Activated CD4-positive, alpha-beta T cell treated with anti-CD3 and anti-CD28 coated beads, Interleukin-10, Interleukin-2, amounts not matched to agents 100 ng/mL and 50 ng/mL, durations not matched to agents 16 hours and 8 hours (primary cell): ENCODE results near the gene RNF222.
"Not testable (repeated sequence)": the region's sequence is repeated elsewhere in the genome, so short reads cannot be mapped to it uniquely, and the experiment has no call there.

Experiments used
- DNase-seq: peaks from one replicate; pipeline ENCODE4 v3.0.0-alpha.2; 2020

The RNF222 gene

GRCh38 chr17:8410883-8411238 lies 13.2 kb upstream of the RNF222 start:
- no peak for DNase-seq

GRCh38 chr17:8409966-8410882 lies 12.6 kb upstream of the RNF222 start:
- DNase-seq, result peak; percentile 77

- DNase-seq, result no peak
These were observed 10.7 kb upstream of the RNF222 start for GRCh38 chr17:8408371-8408770.

- no peak for DNase-seq
These were observed 8.5 kb upstream of the RNF222 start for GRCh38 chr17:8406174-8406573.

- DNase-seq, result no peak
These were observed 7.9 kb upstream of the RNF222 start for GRCh38 chr17:8405499-8406016.

GRCh38 chr17:8402921-8403536 lies 5.4 kb upstream of the RNF222 start:
- no peak for DNase-seq

- no peak for DNase-seq
These were observed 3.5 kb upstream of the RNF222 start for GRCh38 chr17:8401107-8401506.

- DNase-seq, result no peak
These were observed 1.4 kb upstream of the RNF222 start for GRCh38 chr17:8398980-8399379.

- DNase-seq, result not testable (repeated sequence)
These were observed 3.1 kb downstream of the RNF222 start for GRCh38 chr17:8394497-8394896.

GRCh38 chr17:8393470-8394231 lies 4.0 kb downstream of the RNF222 start:
- peak; percentile 49 for DNase-seq

- DNase-seq, result no peak
These were observed 4.8 kb downstream of the RNF222 start for GRCh38 chr17:8392674-8393469.

GRCh38 chr17:8392274-8392673 lies 5.4 kb downstream of the RNF222 start:
- DNase-seq, result no peak

- no peak for DNase-seq
These were observed 5.9 kb downstream of the RNF222 start for GRCh38 chr17:8391711-8392110.

- DNase-seq, result no peak
These were observed 9.5 kb downstream of the RNF222 start for GRCh38 chr17:8387914-8388651.

- DNase-seq, result no peak
These were observed 10.8 kb downstream of the RNF222 start for GRCh38 chr17:8386841-8387240.

GRCh38 chr17:8384801-8385378 lies 12.7 kb downstream of the RNF222 start:
- DNase-seq, result no peak

GRCh38 chr17:8383143-8383822 lies 14.3 kb downstream of the RNF222 start, which contains the start of gene RPL26:
Gene RPL26 (minus strand): TSS chr17:8383193. CDS start chr17:8382310, 883 bp downstream.
- DNase-seq, result peak; percentile 98

- no peak for DNase-seq
These were observed 14.8 kb downstream of the RNF222 start for GRCh38 chr17:8382880-8383142.

GRCh38 chr17:8382052-8382879 lies 15.4 kb downstream of the RNF222 start:
- no peak for DNase-seq

GRCh38 chr17:8380049-8380448 lies 17.6 kb downstream of the RNF222 start:
- DNase-seq, result no peak
